Measurements from ENCODE around the gene SCMH1. TPM values are rescaled to one million over a fixed set of nuclear protein-coding genes. Genes with fewer than 3 reads are reported as not detected.

Gene SCMH1
- total and polyA plus RNA-seq, 4 donors = 6.6 to 12.8 (median 10.5) TPM

DNA sequence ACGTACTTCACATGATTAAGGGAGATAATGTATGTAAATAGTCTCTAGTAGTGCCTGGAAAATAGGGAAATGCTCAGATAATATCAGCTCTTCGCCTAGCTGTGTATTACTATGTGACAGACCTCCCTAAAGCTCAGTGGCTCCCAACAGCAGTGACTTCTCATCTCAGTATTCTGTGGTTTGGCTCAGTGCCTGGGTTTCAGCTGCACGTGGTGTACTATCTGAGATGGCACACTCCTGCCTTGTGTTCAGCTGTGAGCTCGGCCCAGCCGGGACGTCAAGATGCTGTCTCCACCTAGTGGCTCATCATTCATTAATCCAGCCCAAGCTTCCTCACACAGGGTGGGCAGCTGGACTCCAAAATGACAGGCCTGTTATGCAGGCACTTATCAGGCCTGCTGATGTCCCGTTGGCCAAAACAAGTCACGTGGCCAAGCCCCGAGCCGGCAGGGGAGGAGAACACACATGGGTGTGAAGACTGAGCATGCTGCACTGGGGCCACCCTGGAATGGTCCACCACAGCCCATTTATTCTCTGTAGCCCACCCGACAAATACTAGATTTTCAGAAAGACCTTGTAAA lies 238.4 kb downstream of the SCMH1 start:
- no peak overlapping the region for H3K27ac ChIP-seq (ENCODE audit: low read depth in 1 of 2, low read length in 2 of 2)
- H3K4me3 ChIP-seq (ENCODE audit: low read depth in 1 of 3, low read length in 3 of 3) = no peak overlapping the region
- TF ChIP-seq EGR1 (IDR thresholded peaks at IDR 0.05; ENCODE audit: low read depth in 2 of 2) (no peak), JUND (IDR thresholded peaks at IDR 0.05) (peak; percentile 22 to 45), HNF4A (conservative IDR thresholded peaks at IDR 0.05) (peak; percentile 13 to 22), ZBTB33 (IDR thresholded peaks at IDR 0.05) (no peak), FOXA1 (IDR thresholded peaks at IDR 0.05) (no peak), YY1 (IDR thresholded peaks at IDR 0.05) (peak; percentile 35), REST (IDR thresholded peaks at IDR 0.05) (no peak), NR2F2 (IDR thresholded peaks at IDR 0.05) (no peak), ATF3 (IDR thresholded peaks at IDR 0.05) (no peak), GABPA (IDR thresholded peaks at IDR 0.05 in 1 of 2, conservative IDR thresholded peaks at IDR 0.05 in 1 of 2) (no peak), FOXA2 (IDR thresholded peaks at IDR 0.05) (no peak), CTCF (IDR thresholded peaks at IDR 0.05; ENCODE audit: low read depth, low read length, missing input control) (peak; percentile 54), HNF4G (IDR thresholded peaks at IDR 0.05) (no peak), SP1 (IDR thresholded peaks at IDR 0.05) (peak; percentile 57), RAD21 (IDR thresholded peaks at IDR 0.05) (peak; percentile 84 to 89), RXRA (IDR thresholded peaks at IDR 0.05) (peak; percentile 51 to 53), TAF1 (conservative IDR thresholded peaks at IDR 0.05) (no peak)
- TF ChIP-seq, protein P1, sequence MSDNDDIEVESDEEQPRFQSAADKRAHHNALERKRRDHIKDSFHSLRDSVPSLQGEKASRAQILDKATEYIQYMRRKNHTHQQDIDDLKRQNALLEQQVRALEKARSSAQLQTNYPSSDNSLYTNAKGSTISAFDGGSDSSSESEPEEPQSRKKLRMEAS (IDR thresholded peaks at IDR 0.05) = peak; percentile 91
- no peak overlapping the region for H3K9ac ChIP-seq (ENCODE audit: low read depth in 1 of 2, low read length in 2 of 2)
- H3K9me3 ChIP-seq (ENCODE audit: control insufficient read depth in 4 of 4, low read length in 3 of 4) = no peaks in the 10 kb centered on the region
- peaks cover 13 to 84% (median 72%) of the 10 kb centered on the region in 4 donors for H3K36me3 ChIP-seq (ENCODE audit: control insufficient read depth in 4 of 4, insufficient read depth in 3 of 4, low read depth in 1 of 4, low read length in 3 of 4)
- no peaks in the 10 kb centered on the region for H3K27me3 ChIP-seq (ENCODE audit: control insufficient read depth in 4 of 4, insufficient read depth in 4 of 4, low read length in 3 of 4)
- WGBS = 42% methylated on average over 11 of the region's 11 CpGs
- peak; percentile 86 for DNase-seq (ENCODE audit: low spot score)
- peaks cover 2 to 5% (median 4%) of the 10 kb centered on the region in 4 donors for H3K4me1 ChIP-seq (ENCODE audit: control insufficient read depth in 4 of 4, insufficient read depth in 4 of 4, low read length in 3 of 4)
